ENCODE data around the gene STAB1.

The STAB1 gene

GRCh38 chr3:52458031-52458760, 36.9 kb upstream of the STAB1 start:
- no peak for DNase-seq

GRCh38 chr3:52458770-52459545, 36.2 kb upstream of the STAB1 start:
- no peak for DNase-seq

- DNase-seq: no peak
Observed at GRCh38 chr3:52461874-52462273, 33.3 kb upstream of the STAB1 start.

- no peak for DNase-seq
Observed at GRCh38 chr3:52463416-52463815, 31.7 kb upstream of the STAB1 start.

GRCh38 chr3:52468336-52468735, 26.8 kb upstream of the STAB1 start:
- DNase-seq: no peak

GRCh38 chr3:52469001-52469400, 26.1 kb upstream of the STAB1 start:
- DNase-seq: no peak

- no peak for DNase-seq
Observed at GRCh38 chr3:52470920-52471319, 24.2 kb upstream of the STAB1 start.

- peak; percentile 68 for DNase-seq
Observed at GRCh38 chr3:52471371-52472238, 23.5 kb upstream of the STAB1 start.

- DNase-seq: no peak
Observed at GRCh38 chr3:52472239-52473000, 22.7 kb upstream of the STAB1 start.

- no peak for DNase-seq
Observed at GRCh38 chr3:52473026-52473425, 22.1 kb upstream of the STAB1 start.

GRCh38 chr3:52477076-52477795, 17.9 kb upstream of the STAB1 start:
- no peak for DNase-seq

GRCh38 chr3:52477796-52478095, 17.4 kb upstream of the STAB1 start:
- DNase-seq: no peak

- DNase-seq: no peak
Observed at GRCh38 chr3:52479037-52479876, 15.9 kb upstream of the STAB1 start.

GRCh38 chr3:52479877-52480575, 15.1 kb upstream of the STAB1 start:
- DNase-seq: no peak

GRCh38 chr3:52480768-52481715, 14.1 kb upstream of the STAB1 start:
- no peak for DNase-seq

GRCh38 chr3:52481819-52482521, 13.2 kb upstream of the STAB1 start:
- peak; percentile 71 for DNase-seq

- no peak for DNase-seq
Observed at GRCh38 chr3:52483081-52483480, 12.1 kb upstream of the STAB1 start.

GRCh38 chr3:52483577-52484381, 11.4 kb upstream of the STAB1 start:
- DNase-seq: no peak

Measured in activated CD8-positive, alpha-beta memory T cell treated with anti-CD3 and anti-CD28 coated beads, Interleukin-2, amount 50 U/mL, for 48 hours (primary cell).